DND-41 (cell line): ENCODE results near the gene SMPX.

Experiments used
- CTCF ChIP-seq: IDR thresholded peaks from 2 replicates; pipeline ENCODE4 v1.5.1; 2012; ENCODE audit warnings: borderline replicate concordance, low read length, moderate library complexity, mild to moderate bottlenecking; ENCODE audit not compliant: poor library complexity, severe bottlenecking; ENCODE audit errors: extremely low read depth
- EZH2 ChIP-seq: IDR thresholded peaks from 3 replicates; pipeline ENCODE4 v1.6.1; 2012; ENCODE audit warnings: borderline replicate concordance, low read depth, mild to moderate bottlenecking, moderate library complexity, low read length, inconsistent platforms; ENCODE audit not compliant: severe bottlenecking

GRCh38 chrX:21756785-21757529, 959 bp downstream of the SMPX start:
- TF ChIP-seq CTCF, result no peak
- no peak for TF ChIP-seq EZH2
